Fibroblast of upper back skin (primary cell): ENCODE data around the gene GPR137B.

Source experiments
- DNase-seq: peaks from one replicate; pipeline ENCODE4 v3.0.0-alpha.2; 2013

The GPR137B gene

DNA sequence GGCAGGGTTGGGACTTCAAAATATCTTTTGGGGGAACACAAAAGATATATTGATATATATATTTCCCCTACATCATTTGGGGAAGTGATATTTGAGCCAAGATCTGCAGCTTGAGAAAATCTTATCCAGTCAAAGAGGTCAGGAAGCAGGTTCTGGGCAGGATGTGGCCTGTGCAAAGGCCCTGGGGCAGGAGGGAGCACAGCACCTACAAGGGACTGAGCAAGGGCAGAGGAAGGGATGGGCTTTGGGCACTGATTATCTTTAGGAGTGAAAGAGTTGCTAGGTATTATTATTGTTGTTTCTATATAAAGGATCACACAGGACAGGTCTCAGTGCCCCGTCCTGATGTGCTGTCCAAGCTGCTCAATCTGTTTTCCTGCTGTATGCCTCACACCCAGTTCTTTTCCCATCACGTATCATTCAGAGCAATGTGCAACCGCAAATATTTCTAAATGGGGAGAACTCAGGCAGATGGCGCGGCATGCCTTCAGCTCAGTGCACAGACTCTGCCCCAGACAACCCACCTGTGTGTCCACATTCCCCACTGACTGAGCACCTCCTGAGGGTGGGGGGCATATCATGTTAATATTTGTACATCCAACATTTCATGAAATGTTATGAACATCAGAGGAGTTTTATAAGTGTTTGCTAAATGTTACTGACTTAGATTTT is 28.1 kb upstream of the GPR137B start:
- DNase-seq, result no peak

DNA sequence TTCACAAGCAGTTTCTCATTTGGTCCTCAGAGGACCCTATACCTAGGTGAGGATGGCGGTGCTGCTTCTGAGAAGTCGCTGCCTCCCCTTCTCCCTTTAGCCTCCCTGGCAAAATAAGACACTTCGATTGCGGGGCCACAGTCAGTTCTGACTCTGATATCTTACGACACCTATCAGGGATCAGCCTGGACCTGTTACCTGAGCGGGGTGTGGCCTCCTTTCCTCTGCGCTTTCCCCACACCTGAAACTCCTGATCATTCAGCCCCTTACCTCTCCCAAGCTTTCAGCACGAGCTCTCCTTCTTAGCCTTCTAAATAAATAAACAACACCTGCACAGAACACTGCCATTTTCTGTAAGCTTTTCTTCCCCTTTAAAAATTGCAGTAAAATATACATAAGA is 24.6 kb upstream of the GPR137B start:
- no peak for DNase-seq

DNA sequence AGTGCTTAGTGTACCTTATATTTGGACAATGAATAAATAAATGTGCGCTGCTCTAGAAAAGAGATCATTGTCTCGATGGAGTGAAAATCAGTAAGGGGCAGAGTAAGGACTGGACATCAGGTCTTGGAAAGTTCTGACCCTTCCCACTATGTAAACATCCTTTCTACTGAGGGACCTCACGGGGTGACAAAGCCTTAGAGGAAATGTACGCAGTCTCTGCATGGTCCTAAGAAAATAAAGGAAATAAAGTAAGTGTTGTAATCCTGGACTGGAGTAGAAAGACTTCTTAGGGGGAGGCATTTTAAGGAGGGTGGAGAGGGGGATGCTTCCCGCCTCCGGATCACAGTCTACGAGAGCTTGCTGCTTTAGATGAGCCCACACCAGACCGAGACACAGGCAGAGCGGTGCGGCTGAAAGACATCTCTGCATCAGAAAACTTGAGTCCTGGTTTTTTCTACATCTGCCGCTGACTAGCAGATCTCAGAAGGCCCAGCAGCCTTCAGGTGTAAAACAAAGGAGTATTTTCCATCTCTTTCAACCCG is 22.3 kb upstream of the GPR137B start:
- no peak for DNase-seq

DNA sequence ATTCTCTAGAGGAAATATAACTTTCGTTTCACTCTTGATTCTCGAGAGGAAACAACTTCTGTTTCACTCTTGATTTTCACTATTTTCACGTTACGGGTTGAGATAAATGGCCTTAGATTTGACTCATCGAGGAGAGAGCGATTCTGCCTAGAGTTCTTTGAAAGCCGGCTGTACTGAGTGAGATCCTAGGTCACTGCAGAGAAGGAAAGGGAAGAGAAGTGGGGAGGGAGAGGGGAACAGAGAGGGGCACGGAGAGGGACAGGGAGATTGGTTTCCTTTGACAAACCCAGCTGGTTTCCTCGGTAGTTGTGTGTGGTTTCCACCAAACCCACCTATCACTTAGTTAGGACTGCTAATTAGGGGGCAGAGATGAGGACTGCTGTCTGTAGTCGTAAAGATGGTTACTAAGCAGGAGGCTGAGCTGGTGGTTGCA is 21.6 kb upstream of the GPR137B start:
- DNase-seq, result no peak

DNA sequence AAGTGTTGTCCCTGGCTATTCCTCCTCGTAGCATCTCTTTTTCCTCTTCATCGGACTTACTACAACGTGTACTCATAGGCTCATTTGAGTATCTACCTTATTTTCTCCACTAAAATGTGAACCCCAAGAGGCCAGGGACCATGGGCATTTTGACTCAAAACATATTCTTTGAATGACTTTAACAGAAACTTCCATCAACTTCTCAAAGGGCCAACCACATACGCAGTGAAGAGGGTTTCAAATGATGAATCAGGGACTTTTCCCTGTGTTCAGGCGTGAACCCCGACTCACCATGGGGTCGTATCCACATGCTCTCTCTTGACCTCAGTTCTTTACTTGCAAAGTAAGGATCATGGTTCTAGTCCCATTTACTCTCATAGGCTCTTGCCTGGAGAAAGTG is 20.2 kb upstream of the GPR137B start:
- no peak for DNase-seq

DNA sequence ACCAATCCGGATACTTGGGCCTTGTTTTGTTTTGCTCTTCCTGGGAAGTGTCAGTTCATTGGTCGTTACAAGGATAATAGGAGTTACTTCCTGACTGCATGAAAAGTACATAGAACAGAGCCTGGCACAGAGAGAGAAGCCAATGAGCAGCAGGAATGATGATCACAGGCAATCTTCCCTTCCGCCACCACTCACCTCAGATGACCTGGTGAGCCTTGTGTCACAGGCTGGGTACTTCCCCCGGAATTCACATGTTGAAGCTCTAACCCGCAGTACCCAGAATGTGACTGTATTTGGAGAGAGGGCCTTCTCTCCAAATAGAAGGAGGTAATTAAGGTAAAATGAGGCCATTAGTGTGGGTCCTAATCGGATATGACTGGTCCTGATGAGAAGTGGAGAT is 18.8 kb upstream of the GPR137B start:
- DNase-seq, result no peak

DNA sequence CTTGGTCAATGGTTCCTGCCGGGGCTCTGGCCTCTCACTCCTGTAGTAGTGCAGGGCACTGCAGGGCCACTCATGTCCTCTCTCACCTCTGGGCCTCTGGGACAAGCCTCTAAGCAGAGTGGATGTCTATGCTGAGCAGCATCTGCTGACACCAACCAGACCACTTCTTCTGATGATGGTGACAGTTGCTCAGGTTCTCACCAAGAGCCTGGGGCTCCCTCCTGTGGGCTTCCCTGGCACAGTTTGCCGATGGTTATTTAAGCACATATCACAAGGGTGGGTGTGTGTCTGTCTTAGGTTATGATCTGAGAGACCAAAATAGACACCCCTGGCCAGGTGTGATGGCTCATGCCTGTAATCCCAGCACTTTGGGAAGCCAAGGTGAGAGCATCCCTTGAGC is 17.4 kb upstream of the GPR137B start:
- no peak for DNase-seq

DNA sequence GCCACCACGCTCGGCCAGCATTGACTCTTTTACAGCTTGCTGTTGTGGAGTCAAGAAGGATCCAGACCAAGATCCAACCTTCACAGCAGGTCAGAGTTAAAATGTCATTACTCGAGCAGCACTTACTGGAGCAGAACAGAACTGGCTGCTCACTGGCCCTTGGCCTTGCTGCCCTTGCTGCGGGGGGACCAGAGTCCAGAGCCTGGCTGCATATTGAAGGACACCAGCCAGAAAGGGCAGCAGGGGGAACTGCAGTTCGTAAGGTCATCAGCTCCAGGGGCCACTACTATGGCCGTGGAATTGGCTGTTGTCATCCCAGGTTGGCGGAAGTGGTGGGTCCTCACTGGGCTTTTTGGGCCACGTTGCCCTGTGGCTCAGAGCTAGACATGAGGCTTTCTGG is 15.3 kb upstream of the GPR137B start:
- DNase-seq, result no peak

DNA sequence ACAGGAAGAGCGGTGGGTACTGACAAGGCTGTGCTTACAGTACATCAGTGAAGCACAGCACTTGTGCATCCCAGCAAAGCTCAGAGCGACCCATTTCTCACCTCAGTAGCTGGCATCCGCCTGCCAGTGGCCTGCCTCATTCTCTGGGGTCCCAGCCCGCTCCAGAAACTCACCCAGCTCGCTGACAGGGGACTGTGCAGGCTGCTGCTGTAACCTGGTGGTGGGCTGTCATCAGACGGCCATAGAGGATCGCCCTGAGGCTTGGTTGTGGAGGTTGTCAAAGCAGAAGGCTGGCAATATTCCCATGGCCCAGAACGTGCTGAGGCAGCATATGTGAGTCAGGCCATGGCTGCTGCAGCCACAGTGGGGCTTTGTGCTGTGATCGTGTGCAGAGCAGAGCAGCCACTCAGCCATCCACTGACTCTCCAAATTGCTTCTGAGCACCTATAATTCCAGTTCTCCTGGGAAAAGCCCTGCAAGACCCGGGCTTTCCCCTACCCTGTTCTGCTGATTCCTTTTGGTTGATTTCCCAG is 13.6 kb upstream of the GPR137B start:
- DNase-seq, result no peak

DNA sequence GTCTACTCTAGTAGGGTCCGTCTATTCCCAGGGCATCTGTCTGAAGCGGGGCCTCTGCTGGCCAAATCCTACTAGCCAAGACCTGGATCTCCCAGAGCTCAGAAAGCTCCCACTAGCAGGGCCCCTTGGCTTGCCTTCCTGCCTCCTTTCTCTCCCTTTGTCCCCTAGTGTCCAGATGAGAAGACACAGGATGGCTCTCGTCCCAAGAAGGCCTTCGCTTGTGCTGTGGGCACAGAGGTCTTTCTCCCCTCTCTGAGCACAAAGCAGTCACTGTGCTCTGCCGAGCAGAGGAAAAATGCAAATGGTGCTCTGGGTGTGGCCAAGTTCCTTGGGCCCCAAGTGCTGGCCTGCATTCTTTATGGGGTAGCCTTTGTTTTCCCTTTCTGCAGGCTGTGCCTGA is 13.0 kb upstream of the GPR137B start:
- no peak for DNase-seq

DNA sequence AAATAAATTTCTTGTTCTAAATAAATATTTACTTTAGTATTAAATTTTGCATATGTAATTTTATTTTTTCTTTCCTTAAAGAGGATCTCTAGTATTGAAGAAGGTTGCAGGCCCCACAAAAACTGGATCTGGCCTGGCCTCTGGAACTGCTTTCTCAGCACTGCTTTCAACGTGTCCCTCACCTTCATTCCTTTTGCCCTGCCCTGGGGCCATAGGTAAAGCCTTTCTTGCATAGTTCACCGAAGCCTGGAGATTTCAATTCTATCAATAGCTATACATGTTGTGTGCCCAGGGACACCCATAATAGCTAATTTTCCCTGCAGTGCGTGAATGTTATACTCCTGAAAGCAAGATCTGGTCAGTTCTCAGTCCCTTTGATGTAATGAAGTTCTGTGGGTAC is 12.0 kb upstream of the GPR137B start:
- no peak for DNase-seq

DNA sequence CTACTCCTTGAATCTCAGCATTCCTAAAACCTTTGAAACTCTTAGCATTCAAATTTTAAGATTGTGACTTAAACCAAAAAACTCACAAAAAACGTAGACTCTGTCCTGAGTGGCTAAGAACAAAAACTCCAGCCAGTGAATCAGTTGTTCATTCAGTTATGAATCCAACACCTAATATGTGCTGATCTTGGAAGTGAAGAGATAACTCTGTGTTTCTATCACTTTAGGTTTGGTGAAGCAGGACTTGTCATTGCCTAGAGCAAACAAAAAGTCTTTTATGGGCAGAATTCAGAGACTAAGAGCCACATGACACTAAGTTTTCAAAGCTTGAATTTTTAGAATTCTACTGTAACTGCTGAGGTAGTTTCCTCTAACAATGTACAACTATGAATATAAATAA is 10.4 kb upstream of the GPR137B start:
- no peak for DNase-seq

DNA sequence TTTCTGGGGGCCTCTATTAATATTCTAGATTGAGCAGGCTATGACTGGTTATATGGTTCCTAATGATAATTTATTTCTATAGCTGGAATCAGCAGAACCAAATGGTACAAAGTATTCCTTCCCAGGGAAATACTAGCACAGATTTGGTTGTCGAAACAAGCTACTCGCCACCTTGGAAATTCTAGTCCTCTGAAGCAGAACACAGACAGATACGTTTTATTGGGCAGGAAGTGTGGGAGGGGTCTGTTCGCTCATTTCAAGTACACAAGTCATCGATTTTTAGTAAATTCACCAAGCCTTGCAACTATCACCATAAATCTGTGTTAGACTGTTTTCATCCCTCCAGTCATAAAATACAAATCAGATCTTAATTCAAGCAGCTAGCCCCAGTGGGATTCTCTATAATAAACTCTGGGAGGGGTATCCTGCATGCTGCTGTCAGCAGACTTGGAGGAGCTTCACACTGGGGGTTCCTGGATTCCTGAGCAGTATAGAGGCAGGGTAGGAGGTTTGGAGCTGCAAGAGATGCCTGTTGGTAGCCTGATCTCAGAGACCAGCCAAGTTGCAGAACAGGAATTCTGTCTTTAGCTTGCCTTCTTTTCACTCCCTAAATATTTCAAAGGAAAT is 9.8 kb upstream of the GPR137B start:
- no peak for DNase-seq

DNA sequence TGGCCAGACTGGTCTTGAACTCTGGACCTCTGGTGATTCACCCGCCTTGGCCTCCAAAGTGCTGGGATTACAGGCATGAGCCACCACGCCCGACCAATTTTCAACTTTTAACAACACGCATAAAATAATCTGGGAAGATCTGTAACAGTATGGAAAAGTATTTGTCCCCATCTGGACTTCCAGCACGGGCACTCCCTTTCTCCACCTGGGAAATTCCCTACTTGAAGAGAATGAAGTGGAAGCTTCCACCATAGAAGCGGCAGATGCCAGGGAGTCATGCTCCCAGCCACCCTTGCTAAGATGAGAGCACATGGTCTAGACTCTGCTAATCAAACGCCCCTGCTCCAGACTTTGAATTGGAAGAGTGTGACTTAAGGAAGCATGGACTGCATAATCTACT is 9.0 kb upstream of the GPR137B start:
- no peak for DNase-seq

DNA sequence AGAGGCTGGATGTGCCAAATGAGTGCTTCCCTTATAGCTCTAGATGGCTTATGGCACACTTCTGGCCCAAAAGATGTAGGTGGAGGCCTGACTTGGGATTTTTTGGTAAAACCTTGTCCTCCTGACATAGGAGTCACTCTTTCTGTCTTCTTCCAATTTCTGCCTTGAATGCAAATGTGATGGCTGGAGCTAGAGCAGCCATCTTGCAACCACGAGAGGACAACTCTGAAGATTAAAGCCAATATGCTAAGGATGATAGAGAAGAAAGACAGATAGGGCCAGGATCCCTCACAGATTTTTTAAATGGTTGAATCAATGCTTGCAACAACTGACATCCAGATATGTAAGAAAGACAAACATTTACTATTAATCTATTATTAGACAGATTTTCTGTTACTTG is 8.5 kb upstream of the GPR137B start:
- DNase-seq, result no peak

DNA sequence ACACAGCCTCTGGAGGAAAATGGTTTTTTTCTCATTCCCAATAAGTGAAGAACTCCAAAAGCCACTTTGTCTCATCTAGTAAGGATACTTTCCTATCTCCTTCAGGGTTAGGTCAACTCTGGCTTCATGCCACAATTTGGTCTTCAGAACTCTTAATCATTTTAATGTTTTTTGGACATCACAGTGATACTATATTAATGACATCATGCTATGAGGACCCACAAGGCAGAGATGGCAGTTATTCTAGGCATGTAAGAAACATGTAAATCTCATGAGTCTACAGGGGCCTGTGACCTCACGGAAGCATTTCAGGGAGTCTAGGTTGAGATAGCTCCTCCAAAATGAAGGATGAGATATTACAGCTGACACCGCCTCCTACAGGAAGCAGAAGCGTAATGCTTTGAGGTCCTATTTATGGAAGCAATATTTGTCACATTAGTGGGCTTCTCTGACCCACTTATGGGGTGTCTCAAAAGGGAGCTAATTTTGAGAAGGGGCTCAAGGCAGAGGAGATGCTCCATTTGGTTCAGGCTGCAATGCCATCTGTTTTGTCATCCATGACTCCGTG is 5.0 kb upstream of the GPR137B start:
- no peak for DNase-seq

DNA sequence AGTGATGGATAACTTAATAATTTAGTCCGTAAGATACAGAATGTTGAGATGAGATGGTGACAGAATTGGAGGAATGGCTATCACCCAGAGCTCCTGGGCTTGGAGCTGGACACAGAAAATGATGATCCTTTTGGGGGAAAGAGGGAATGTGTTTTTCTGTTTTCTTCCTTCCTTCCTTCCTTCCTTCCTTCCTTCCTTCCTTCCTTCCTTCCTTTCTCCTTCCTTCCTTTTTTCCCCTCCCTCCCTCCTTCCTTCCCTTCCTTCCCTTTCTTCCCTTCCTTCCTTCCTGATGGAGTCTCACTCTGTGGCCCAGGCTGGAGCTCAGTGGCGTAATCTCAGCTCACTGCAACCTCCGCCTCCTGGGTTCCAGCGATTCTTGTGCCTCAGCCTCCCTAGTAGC is 2.8 kb upstream of the GPR137B start:
- no peak for DNase-seq

DNA sequence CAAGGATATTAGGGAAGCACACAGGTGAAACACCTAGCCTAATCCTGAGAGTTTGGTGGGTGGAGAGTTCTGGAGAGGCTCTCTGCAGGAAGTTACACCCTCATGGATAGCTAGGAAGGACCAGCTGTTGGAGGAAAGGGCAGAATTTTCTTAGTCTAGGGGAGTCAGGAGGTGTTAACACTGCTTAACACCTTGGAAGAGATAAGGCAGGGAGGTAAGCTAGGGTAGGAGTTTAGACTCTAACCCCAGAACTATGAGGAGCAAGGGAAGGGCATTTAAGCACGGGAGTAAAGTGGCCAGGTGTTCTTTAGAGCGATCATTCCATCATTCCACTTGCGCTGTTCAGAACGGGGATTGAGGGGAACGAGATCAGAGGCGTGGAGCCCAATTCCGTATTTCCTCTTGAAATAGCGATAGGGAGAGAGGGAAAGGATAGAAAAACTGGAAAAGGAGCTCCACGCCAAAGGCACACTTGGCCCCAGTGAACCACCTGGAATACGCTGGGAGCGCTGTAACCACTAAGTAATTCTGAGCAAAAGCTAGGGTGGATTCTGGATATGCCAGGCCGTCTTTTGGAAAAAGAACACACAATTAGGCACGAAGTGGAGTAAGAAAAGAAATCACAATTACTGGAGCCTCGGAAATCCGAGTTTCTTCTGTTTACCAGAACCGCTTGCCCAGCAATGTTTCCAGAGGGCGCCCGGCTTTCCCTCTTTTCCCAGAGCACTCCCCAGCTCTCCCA is 1.5 kb upstream of the GPR137B start:
- DNase-seq, result no peak

DNA sequence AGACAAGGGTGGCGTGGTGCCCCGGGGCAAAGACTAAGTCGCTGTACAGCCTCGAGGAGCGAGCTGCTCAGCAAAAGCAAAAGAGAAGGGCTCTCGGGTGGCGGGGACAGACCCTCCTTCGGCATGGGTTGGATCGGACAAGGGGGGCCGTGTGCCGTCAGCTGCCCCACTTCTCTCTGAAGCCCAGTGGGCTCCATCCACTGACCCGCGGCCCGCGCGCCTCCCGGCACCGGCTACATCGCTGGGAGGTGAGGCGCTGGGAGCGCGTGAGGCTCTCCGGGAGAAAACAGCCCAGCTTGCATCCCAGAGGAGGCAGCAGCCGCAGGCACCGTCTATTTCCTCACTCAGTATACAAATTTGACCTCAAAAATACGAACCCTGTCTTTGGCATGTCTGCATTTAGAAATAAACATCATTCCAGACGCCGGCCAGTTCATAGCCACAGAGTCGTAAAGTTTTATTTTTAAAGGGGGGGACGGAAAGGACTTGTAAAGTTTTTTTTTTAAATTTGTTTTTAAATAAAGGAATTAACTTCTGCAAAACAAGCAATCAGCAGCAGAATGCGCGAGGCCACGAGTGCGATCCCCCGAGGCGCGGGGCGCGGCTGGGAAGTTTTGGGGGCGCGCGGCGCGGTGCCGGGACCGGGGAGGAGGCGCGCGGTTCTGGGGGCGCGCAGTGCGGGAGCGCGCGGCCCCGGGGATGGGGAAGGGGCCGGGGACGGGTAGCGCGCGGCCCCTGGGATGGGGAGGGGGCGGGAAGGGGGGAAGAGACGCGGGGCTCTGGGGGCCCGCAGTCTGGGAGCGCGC is 689 bp upstream of the GPR137B start:
- peak; percentile 18 for DNase-seq

DNA sequence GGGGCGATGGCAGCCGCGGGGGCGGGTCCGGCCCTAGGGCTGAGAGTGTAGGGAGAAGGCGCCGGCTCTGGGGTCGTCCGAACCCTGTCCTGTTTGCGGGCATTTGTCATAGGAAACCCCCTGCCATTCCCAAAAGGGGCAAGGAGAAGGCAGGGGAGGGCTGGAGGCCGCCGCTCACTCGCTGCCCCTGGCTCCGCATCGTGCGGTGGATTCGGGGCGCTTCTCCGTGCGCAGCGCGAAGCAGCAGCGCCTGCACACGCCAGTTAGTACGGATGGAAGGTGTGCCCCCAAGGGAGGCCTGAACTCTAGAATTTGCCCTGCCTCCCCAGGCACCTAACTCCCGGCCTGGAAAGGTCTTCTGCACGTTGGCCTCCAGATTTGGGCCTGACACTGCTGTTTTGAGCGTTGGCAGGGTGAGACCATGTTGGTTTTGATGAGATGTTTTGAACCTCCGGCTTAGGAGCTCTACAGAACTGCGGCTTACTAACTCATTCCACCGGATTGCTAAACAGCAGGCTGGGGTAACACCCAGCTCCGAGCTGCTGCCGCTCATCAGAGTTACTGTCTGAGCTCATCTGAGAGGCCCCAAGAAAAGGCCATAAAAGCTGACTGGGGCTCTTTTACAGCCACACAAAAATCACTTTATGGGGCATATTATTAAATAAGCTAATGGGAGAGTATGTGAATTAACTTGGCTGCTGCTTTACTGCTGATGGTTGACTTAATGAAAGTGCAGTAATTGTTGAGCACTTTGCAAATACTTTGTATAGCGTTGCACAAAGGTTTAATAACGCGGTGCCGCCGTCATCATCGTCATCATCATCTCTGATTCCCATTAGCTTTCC is 987 bp downstream of the GPR137B start:
- peak; percentile 44 for DNase-seq

DNA sequence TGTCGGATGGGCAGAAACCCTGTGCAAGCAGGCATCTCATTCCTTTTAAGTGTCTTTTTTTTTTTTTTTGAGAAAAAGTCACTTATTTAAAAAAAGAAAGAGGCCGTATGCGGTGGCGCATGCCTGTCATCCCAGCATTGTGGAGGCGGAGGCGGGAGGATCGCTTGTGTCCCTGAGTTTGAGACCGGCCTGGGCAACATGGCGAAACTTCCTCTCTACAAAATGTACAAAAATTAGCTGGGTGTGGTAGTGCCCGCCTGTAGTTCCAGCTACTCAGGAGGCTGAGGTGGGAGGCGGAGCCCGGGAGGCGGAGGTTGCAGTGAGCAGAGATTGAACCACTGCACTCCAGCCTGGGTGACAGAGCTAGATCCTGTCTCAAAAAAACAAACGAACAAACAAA is 1.7 kb downstream of the GPR137B start:
- no peak for DNase-seq
